ENCODE data around the gene DAPK2.

DNA sequence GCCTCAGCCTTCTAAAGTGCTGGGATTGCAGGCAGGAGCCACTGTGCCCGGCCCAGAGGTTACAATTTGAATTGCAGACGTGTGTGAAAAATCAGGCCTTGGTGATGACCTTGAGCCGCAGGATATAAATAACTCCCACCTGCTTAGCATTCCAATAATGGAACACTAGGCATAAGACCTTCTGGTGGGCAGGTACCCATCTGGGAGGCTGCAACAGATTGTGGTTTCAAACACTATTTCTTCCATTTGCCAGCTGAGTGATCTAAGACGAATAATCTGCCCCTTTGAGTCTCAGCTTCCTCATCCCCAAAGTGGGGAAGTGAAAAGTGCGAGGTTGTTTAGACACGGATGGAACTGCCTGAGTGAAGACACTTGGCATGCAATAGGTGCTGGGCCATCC is 164.9 kb downstream of the DAPK2 start:
- TF ChIP-seq GATA3 (IDR thresholded peaks at IDR 0.05; ENCODE audit: low read depth, low read length) = no peak
- no peak for TF ChIP-seq GATA2 (IDR thresholded peaks at IDR 0.05; ENCODE audit: low read depth, low read length)

All from SH-SY5Y (cell line).